H4 (cell line): ENCODE measurements around the gene WDR49. TPM values are rescaled to one million over a fixed set of nuclear protein-coding genes. Genes with fewer than 3 reads are reported as not detected.

ENCODE experiments used
- DNase-seq: peaks from one replicate; pipeline ENCODE4 v3.0.0-alpha.2; 2015; ENCODE audit warnings: low spot score
- total RNA-seq: library from RNA; depleted of rRNA; stranded (reverse); fragments of >200 nt; shearing (Covaris generic); gene quantifications from 2 replicates; pipeline ENCODE4 v1.2.3, GENCODE V29; 2014; rRNA removed

Gene WDR49
- not detected in 2 replicates for total RNA-seq

- DNase-seq: no peak
Measured at GRCh38 chr3:167653760-167654159, at the start of gene WDR49. WDR49 (minus strand) TSS chr3:167653942; CDS start chr3:167653425, 517 bp downstream.

- no peak for DNase-seq
Measured at GRCh38 chr3:167700926-167701325, 47.2 kb upstream of the WDR49 start.

GRCh38 chr3:167700046-167700445 lies 46.3 kb upstream of the WDR49 start:
- no peak for DNase-seq

- no peak for DNase-seq
Measured at GRCh38 chr3:167694121-167694520, 40.4 kb upstream of the WDR49 start.

- DNase-seq: no peak
Measured at GRCh38 chr3:167691366-167691765, 37.6 kb upstream of the WDR49 start.

- peak; percentile 48 for DNase-seq
Measured at GRCh38 chr3:167684388-167684993, 30.7 kb upstream of the WDR49 start.

GRCh38 chr3:167679526-167679925 lies 25.8 kb upstream of the WDR49 start:
- DNase-seq: no peak

- no peak for DNase-seq
Measured at GRCh38 chr3:167675848-167676247, 22.1 kb upstream of the WDR49 start.

GRCh38 chr3:167673221-167673620 lies 19.5 kb upstream of the WDR49 start:
- DNase-seq: no peak

- no peak for DNase-seq
Measured at GRCh38 chr3:167671878-167672427, 18.2 kb upstream of the WDR49 start.

GRCh38 chr3:167669699-167670098 lies 16.0 kb upstream of the WDR49 start:
- no peak for DNase-seq

- no peak for DNase-seq
Measured at GRCh38 chr3:167668651-167669050, 14.9 kb upstream of the WDR49 start.

- no peak for DNase-seq
Measured at GRCh38 chr3:167666563-167666962, 12.8 kb upstream of the WDR49 start.

GRCh38 chr3:167662919-167663400 lies 9.2 kb upstream of the WDR49 start:
- no peak for DNase-seq

- no peak for DNase-seq
Measured at GRCh38 chr3:167657684-167658225, 4.0 kb upstream of the WDR49 start.

- no peak for DNase-seq
Measured at GRCh38 chr3:167656821-167657220, 3.1 kb upstream of the WDR49 start.

GRCh38 chr3:167653155-167653554 lies 587 bp downstream of the WDR49 start:
- no peak for DNase-seq

- DNase-seq: no peak
Measured at GRCh38 chr3:167651826-167652225, 1.9 kb downstream of the WDR49 start.

GRCh38 chr3:167650459-167650858 lies 3.3 kb downstream of the WDR49 start:
- DNase-seq: no peak

GRCh38 chr3:167649746-167650145 lies 4.0 kb downstream of the WDR49 start:
- DNase-seq: no peak

GRCh38 chr3:167644611-167645010 lies 9.1 kb downstream of the WDR49 start:
- no peak for DNase-seq

GRCh38 chr3:167631471-167631870 lies 22.3 kb downstream of the WDR49 start:
- no peak for DNase-seq

- peak; percentile 43 for DNase-seq
Measured at GRCh38 chr3:167626490-167626889, 27.3 kb downstream of the WDR49 start.
